ENCODE results near the gene MAP3K21.

MAP3K21 gene

DNA sequence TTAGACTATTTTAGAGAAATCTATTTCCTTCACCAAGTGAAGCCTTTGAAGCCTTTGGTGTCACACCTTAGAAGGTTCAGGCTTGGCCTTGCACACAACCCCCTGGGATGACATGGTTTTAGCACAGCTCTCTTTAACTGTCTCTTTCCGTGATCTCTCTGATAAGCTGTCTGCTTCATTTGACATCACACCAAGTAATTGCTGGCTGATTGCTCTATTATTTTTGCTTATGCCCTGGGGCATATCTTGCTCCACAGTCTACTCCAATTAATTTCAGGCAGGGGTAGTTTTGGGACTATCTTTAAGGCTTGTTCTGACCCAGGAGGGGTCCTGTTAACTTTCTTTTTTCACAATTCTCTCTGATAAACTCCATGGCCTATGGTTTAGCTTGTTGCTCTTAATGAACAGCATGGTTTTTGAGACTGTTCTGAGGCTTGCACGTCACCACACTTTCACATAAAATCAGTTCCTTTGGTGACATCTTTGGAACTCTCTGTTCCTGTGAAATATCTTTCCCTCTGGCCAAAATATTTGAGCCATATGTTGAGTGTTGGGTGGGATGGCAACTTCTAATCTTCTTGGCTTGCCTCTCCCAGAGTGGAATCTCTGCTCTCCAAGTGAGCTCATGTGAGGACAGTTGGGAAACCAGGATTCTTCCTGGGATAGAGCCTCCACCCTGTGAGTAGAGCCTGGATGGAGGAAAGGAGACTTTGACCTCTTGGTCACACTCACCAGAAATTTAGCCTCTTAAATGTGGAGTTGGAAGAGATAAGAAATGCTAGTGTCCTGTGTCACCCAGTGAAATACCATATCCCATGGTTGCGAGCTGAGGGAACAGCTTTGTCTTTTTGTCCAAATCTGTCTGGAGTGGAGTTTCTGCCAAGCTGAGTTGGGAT, 63.6 kb downstream of the MAP3K21 start:
- Histone ChIP-seq H3K36me3 (no peaks in the 10 kb centered on the region), H3K9me3 (no peaks in the 10 kb centered on the region), H3K4me1 (ENCODE audit: control insufficient read depth in 1 of 2, insufficient read depth in 1 of 2, low read depth in 1 of 2, low read length in 1 of 2) (no peaks in the 10 kb centered on the region), H3K27ac (no peak overlapping the region), H3K27me3 (peaks cover 3% of the 10 kb centered on the region), H3K4me3 (ENCODE audit: low read depth in 1 of 2, low read length in 1 of 2) (no peak overlapping the region)
- TF ChIP-seq CTCF (IDR thresholded peaks at IDR 0.05), result no peak

- Histone ChIP-seq H3K4me3 (ENCODE audit: low read depth in 1 of 2, low read length in 1 of 2) (no peak overlapping the region), H3K36me3 (no peaks in the 10 kb centered on the region), H3K4me1 (ENCODE audit: control insufficient read depth in 1 of 2, insufficient read depth in 1 of 2, low read depth in 1 of 2, low read length in 1 of 2) (no peaks in the 10 kb centered on the region), H3K27me3 (no peaks in the 10 kb centered on the region), H3K9me3 (no peaks in the 10 kb centered on the region), H3K27ac (no peak overlapping the region)
- no peak for TF ChIP-seq CTCF (IDR thresholded peaks at IDR 0.05)
Observed at GRCh38 chr1:233393084-233393840, 65.7 kb downstream of the MAP3K21 start.

- no peaks in the 10 kb centered on the region for H3K27me3 ChIP-seq
- no peak overlapping the region for H3K4me3 ChIP-seq (ENCODE audit: low read depth in 1 of 2, low read length in 1 of 2)
- no peaks in the 10 kb centered on the region for H3K36me3 ChIP-seq
- H3K4me1 ChIP-seq (ENCODE audit: control insufficient read depth in 1 of 2, insufficient read depth in 1 of 2, low read depth in 1 of 2, low read length in 1 of 2), result no peaks in the 10 kb centered on the region
- TF ChIP-seq CTCF (IDR thresholded peaks at IDR 0.05), result no peak
- H3K27ac ChIP-seq, result no peak overlapping the region
- no peaks in the 10 kb centered on the region for H3K9me3 ChIP-seq
Observed at GRCh38 chr1:233393926-233394680, 66.6 kb downstream of the MAP3K21 start.

- Histone ChIP-seq H3K4me1 (ENCODE audit: control insufficient read depth in 1 of 2, insufficient read depth in 1 of 2, low read depth in 1 of 2, low read length in 1 of 2) (no peaks in the 10 kb centered on the region), H3K27ac (no peak overlapping the region), H3K27me3 (no peaks in the 10 kb centered on the region), H3K4me3 (ENCODE audit: low read depth in 1 of 2, low read length in 1 of 2) (no peak overlapping the region), H3K36me3 (no peaks in the 10 kb centered on the region), H3K9me3 (no peaks in the 10 kb centered on the region)
- TF ChIP-seq CTCF (IDR thresholded peaks at IDR 0.05), result no peak
Observed at GRCh38 chr1:233394860-233395717, 67.6 kb downstream of the MAP3K21 start.
